SK-N-SH (cell line): ENCODE measurements around the gene CDH13.

Source experiments
- RAD21 ChIP-seq: IDR thresholded peaks from 2 replicates; pipeline ENCODE4 v1.6.1; 2012; ENCODE audit warnings: mild to moderate bottlenecking, low read length
- TF ChIP-seq, protein P1 (sequence below): fragments of 150-350 bp; IDR thresholded peaks from 2 replicates; pipeline ENCODE4 v1.6.1; 2017; ENCODE audit warnings: antibody characterized with exemption, low read length, low read depth, borderline replicate concordance

- TF ChIP-seq RAD21: no peak
- TF ChIP-seq, protein P1, sequence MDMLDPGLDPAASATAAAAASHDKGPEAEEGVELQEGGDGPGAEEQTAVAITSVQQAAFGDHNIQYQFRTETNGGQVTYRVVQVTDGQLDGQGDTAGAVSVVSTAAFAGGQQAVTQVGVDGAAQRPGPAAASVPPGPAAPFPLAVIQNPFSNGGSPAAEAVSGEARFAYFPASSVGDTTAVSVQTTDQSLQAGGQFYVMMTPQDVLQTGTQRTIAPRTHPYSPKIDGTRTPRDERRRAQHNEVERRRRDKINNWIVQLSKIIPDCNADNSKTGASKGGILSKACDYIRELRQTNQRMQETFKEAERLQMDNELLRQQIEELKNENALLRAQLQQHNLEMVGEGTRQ: no peak
Observed at GRCh38 chr16:83730812-83731211, 1104.0 kb downstream of the CDH13 start.
